Measurements from ENCODE around the gene RAB1B.

The RAB1B gene

GRCh38 chr11:66322732-66323427 is 54.4 kb downstream of the RAB1B start:
- DNase-seq (ENCODE audit: low spot score) = no peak

GRCh38 chr11:66323684-66324083 is 55.2 kb downstream of the RAB1B start:
- no peak for DNase-seq (ENCODE audit: low spot score)

DNA sequence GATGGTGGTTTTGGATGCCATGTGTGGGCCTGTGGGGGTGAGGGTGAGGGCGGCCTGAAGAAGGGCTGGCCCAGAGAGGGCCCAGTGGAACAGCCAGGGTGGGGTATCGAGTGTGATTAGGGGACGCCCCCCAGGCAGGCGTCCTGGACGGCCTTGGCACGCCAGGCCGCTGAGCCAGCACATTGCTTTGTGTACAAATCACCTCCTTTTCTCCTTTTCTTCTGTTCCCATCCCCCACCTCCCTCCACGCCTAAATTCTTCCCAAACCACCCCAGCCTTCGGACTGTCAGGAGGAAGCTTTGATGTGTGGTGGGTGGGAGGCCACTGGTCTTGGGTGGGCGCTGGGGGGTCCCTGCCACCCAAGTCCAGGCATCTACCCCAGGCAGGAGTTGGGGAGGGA is 56.2 kb downstream of the RAB1B start:
- DNase-seq (ENCODE audit: low spot score) = no peak

DNA sequence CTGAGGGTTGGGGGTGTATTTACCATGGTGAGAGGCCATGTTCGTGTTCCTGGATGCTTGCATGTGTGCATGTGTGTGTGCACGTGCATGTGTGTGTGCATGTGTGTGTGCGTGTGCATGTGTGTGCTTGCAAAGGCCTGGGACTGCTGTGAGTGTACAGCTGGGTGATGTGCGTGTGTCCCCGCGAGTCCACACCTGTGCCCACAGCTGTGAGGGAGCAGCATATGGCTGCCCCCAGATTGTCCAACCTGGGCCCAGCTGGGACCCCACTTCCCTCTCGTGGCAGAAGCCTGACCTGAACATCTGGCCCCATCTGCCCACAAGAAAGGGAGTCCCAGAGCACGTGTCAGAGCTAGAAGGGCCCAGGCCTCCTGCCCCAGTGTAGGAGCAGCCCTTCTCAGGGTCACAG is 56.8 kb downstream of the RAB1B start:
- DNase-seq (ENCODE audit: low spot score) = no peak

DNA sequence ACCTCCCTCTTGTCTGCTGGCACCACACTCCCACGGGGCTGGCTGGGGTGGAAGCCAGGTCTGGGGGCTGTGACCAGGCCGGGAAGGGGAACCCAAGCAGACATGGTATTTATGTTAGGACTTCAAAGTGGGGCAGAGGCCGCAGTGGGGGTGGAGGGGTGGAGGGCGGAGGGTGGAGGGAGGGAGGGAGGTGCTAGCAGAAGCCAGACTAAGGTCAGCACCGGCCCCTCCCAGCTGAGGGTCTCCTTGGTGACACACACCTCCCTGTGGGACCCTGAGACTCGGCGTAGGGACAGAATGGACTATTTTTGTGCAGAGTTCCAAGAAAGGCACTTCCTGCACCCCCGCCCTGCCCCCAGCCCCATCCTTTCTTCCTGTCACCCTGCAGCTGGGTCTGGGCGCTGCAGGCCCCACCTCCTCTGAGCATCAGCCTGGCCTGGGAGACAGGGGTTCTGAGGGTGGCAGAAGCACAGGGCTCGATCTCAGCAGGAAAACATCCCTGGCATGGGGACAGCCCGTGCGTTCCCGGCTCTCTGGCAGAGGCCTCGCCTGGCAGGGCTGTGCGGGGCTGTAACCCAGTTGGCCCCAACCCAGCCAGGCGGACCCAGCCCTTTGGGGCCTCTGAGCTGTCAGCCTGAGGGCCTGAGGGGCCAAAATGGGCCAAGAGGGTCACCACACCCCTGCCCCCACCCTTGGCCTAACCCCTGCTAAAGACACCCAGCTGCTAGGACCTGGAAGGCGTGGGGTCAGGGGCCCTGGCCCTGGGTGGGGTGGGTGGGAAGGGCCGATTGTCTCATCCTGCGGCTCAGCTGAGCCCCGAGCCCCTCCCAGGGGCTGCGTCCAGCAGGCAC is 58.0 kb downstream of the RAB1B start:
- DNase-seq (ENCODE audit: low spot score) = no peak

Measured in iPS-NIHi11 (cell line).